Activated T-cell treated with anti-CD3 and anti-CD28 coated beads for 4 hours (primary cell): ENCODE measurements around the gene SLC29A4.
"Not testable (repeated sequence)": the region's sequence is repeated elsewhere in the genome, so short reads cannot be mapped to it uniquely, and the experiment has no call there.

Source experiments
- DNase-seq: peaks from one replicate; pipeline ENCODE4 v3.0.0-alpha.2; 2020

The SLC29A4 gene

DNA sequence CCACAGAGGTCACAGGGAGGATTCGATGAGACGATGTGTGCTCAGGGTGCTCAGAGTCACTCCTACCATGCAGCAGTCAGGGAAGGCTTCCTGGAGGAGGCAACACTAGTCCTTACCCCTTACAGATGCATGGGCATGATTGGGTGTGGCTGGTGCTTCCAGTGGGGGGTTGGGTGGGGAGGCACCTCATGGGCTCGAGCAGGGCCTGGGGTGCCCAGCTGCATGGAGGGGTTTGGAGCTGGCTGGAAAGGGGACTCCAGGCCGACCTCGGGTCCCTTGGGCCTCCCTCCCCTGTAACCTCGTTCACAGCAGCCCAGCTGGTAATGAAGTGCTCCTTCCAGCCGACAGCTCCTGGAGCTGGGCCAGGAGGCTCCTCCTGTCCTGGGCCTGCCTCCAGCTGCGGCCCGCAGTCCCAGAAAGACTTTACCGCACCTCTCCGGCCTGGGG is 7.7 kb upstream of the SLC29A4 start:
- DNase-seq: not testable (repeated sequence)

DNA sequence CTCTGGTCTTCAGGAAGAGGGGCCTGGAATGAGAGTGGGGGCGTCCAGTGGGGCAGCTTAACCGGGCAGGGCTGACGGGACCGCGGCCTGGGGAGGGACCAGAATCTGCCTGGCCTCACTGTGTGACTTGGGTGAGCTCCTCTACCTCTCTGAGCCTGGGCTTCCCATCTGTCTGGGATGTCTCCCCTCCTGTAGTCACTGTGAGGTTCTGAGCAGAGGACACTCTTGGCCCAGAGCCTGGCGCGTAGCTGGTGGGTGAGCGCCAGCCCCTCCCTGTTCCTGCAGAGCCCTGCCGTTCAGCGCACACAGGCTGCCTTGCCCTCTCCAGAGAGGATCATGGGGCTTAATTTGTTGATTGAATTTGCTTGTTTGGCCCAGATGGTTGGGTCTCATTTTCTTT is 7.2 kb upstream of the SLC29A4 start:
- not testable (repeated sequence) for DNase-seq

DNA sequence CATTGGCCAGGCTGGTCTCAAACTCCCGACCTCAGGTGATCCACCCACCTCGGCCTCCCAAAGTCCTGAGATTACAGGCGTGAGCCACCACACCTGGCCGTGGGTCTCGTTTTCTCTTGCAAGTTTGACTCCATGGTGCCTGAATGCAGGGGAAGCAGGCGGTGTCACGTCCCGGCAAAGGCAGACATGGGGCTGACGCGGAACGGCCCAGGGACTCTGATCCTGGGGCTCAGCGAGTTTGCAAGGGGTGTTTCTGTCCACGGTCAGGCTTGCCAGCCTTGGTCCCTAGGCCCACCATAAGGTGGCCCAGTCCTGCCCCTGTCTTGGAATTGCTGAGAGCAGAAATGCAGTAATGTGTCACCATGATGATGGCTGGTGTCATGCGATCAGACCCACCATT is 6.6 kb upstream of the SLC29A4 start:
- not testable (repeated sequence) for DNase-seq

DNA sequence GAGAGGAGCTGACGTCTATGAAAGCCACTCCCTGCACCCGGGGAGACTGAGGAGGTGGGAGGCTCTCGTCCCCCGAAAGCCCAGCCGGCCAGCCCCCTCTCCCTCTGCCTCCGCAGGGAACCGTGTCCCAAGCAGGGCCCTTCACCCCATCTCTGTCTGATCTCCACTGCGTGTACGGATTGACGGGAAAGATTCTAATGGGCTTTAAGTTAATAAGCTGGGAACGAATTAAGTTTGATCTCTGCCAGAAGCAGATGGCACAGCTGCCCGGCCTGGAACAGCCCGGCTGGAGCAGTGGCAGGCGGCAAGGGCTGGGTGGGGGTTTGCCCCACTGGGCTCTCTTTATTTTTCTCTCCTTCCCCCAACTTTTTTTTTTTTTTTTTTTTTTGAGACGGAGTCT is 6.1 kb upstream of the SLC29A4 start:
- DNase-seq: no peak

DNA sequence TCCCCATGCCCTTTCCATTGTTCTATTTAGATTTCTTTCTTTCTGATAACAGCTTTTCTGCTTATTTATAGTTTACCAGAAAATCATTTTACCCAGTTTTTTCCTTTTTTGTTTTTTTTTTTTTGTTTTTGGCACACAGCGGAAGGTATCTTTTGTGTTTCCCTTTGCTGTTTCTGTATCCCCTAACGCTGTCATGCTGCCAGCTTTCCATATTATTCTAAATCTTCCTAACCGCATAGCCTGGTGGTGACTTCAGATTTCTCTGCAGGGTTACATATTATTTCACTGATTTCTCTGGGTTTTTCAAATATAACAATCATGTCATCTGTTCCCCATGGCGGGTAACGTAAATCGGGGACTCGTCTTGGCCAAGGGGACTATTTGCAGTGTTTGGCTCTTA is 4.0 kb upstream of the SLC29A4 start:
- DNase-seq: no peak

DNA sequence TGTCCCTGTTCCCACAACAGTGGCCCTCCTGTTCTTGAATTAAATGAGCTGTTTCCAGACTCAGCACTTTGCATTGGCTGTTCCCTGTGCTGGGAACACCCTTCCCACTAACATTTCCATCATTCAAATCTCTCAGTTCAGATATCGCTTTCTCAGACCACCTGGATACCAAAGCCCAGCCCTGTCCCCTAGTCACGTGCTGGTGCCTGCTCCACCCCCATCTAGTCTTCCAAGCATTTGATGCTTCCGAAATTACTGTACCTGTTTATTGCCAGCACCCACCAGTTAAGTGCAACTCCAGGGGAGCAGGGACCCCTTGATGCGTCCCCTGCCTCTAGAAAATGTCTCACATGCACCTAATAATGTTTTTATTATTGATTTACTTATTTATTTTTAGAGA is 3.0 kb upstream of the SLC29A4 start:
- no peak for DNase-seq

DNA sequence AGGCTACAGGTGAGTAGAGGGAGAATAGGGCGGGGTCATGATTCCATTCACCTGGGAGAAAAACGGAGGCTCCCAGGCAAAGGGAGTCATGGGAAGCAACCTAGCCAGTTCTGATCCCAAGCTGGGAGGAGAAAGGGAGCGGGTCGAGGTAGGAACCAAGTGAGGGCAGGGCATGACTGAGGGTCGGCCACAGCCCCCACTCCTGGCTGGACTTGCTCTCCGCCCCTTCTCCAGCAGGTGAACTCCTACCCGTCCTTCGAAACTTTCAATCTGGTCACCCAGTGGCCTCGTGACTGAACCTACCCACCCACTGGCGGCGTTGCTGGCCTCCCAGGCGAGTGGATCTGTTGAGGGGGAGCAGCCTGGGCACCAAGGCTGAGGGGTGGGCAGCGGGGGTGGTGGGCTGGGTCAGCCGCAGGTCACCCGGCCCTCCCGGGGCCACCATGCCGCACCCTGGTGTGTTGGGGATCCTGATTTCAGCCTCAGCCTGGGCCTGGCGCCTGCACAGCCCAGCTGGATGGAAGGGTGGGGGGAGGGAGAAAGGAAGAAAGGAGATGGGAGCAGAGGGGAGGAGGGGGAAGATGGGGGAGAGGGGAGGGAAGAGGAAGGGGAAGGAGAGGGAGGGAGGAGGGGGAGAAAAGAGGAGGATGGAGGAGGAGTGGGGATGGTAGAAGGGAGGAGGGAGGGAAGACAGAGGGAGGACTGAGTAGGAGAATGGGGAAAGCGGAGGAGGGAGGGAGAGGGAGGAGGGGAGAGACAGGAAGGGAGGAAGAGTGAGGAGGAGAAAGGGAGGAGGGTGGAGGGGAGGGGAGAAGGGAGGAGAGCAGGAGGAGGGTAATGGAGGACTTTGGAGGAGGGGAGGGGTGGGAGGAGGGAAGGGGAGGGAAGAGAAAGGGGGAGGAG is 894 bp upstream of the SLC29A4 start:
- not testable (repeated sequence) for DNase-seq

DNA sequence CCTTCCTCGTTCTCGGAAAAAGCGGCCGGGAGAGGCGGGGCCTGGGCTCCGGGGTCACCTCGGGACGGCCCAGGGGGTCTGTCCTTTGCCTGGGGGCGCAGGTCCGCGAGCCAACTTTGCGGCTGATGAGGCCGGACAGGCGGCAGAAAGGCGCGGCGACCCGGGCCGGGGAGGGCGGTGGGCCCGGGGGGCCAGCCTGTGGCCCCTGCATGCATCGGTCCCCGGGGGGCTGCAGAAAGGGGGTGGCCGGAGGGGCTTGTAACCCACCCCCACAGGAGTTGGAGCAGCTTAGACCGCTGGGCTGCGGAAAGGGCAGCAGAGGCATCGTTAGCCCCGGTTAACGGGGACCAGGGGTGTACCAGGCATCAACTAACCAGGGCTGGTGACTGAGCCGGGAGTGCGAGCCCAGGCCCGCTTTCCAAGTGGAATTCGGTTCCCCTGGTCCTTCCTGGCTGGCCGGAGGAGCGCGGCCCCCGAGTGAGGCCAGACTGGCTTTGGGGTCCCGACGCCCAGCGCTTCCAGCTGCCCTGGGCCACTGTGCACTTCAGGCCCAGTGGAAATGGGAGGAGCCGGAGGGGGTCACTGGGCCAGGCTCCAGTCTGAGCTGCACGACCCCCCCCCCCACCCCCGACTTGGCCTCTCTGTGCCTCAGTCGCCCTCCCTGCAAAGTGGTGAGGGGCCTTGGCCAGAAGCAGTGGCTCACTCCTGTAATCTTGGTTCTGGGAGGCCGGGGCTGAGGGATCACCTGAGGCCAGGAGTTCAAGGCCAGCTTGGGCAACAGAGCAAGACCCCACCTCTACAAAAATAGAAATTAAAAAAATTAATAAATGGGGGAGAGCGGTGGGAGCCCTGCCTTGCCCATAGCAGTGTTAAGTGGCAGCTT is 919 bp downstream of the SLC29A4 start:
- DNase-seq: no peak

DNA sequence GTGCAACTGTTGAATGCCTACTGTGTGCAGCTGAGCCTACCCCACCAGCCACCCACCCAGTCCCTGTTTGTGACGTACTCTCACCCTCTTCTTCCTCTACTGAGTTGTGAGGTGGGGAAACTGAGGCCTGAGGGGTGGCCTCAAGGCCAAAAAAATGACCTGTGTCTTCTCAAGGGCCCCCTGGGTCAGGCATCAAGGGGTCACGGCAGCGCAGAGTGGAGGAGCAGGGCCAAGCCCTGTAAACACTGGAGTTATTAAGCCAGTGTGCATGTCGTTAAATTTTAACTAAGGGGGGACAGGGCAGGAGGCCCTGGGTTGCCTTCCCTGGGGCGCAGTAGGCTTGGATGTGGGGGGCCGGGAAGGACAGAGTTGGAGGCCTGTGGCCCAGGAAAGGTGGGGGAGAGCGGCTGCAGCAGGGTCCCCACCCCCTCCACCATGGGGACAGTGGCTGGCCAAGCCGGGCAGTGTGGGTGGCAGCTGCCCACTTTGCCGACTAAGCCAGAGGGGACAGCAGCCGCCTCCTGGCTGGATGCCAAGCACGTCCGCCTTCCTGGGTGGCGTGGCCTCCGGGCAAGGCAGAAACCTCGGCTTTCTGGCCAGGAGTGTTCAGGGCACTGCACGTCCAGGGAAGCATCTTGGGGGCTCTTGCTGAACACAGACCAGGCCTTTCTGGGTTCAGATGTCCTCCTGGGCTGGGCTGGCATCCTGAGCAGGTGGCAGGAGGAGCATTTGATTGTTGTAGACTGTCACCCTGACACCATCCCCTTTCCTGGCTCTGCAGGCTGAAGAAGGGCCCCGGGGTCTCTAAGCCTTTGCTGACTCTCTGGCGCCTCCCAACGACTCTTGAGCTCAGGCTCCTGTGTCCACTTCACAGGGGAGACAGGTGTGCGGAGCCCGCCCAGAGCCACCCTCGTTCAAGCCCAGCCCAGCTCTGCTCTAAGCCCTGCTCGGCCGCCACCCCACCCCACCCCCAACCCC is 1.9 kb downstream of the SLC29A4 start:
- no peak for DNase-seq

DNA sequence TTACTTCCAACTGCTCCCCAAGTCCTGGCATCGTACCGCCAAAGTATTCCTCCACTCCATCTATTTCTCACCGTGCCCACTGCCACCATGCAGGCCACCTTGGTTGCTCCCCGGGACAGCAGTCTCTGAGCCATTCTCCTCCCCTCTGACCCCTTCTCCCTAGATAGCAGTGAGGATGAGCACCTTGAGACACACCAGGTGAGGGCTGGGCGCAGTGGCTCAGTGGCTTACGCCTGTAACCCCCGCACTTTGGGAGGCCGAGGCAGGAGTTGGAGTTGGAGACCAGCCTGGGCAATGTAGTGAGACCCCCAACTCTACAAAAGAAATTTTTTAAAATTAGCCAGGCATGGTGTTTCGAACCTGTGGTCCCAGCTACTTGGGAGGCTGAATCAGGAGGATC is 4.2 kb downstream of the SLC29A4 start:
- no peak for DNase-seq

DNA sequence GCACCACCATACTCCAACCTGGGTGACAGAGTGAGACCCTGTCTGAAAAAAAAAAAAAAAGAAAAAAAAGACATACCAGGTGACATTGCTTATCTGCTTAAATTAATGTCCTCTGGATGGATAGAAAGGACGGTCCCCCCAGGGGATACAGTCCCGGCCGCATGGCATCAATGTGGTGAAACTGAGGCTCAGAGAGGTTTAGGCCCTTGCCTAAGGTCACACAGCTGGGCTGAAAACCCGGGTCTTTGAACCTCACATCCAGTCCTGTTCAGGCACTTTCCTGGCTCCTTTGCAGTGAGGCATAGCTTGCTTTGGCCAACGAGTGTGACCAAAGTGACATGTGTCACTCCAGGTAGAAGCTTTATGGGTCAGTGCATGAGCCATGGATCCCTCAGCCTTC is 4.6 kb downstream of the SLC29A4 start:
- DNase-seq: not testable (repeated sequence)

DNA sequence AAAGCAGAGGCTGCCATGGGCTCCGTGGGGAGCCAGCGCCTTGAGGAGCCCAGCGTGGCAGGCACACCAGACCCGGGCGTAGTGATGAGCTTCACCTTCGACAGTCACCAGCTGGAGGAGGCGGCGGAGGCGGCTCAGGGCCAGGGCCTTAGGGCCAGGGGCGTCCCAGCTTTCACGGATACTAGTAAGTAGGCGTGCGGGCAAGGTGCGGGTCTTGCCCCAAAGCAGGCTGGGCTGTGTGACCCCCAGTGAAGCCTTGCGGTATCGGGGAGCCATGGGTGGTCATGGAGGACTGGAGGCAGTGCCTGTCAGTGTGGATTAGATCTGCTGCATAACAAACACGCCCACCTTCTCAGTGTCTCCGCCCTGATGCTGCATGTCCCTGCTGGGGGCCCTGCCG is 5.1 kb downstream of the SLC29A4 start:
- DNase-seq: no peak

DNA sequence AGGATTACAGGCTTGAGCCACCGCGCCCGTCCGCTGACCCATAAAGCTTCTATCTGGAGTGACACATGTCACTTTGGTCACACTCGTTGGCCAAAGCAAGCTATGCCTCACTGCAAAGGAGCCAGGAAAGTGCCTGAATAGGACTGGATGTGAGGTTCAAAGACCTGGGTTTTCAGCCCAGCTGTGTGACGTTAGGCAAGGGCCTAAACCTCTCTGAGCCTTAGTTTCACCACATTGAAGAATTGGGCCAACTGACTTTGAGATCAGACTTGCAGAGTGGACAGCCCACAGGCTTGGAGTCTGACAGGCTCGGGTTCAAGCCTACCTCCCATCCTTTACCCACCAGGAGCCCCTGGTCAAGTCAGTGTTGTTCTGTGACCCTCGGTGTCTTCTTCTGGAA is 5.8 kb downstream of the SLC29A4 start:
- DNase-seq: not testable (repeated sequence)

DNA sequence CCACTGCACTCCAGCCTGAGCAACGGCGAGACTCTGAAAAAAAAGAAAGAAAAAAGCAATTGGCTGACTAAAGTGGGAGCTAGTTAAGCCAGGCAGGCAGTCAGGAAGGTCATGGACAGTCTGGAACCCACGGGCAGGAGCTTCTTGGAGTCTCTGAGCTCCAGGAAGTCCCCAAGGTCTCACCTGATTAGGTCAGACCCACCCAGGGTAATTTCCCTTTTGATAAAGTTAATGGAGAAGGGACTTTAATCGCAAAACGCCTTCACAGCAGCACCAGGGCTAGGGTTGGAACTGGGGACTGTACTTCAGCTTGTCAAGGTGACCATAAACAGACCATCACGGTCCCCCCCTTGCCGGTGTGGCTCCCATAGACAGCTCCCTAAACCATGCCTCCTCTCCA is 6.6 kb downstream of the SLC29A4 start:
- no peak for DNase-seq

DNA sequence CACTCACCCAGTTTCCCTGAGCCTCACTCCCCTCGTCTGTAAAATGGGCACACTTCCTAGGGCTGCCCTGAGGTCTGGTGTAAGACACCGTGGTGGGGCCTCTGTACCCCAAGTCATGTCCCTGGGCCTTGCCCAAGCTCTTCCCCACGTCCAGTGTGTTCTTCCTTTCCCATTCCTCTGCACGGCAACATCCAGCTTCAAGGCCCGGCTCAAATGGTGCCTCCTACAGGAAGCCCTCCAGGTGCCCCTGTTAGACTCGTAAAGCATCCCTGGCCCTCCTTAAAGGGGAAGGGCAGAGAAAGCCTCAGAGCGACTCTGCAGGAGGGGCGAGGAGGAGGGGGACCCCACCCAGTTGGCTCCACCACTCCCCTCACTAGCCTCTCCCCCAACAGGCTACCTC is 8.6 kb downstream of the SLC29A4 start:
- DNase-seq: no peak

DNA sequence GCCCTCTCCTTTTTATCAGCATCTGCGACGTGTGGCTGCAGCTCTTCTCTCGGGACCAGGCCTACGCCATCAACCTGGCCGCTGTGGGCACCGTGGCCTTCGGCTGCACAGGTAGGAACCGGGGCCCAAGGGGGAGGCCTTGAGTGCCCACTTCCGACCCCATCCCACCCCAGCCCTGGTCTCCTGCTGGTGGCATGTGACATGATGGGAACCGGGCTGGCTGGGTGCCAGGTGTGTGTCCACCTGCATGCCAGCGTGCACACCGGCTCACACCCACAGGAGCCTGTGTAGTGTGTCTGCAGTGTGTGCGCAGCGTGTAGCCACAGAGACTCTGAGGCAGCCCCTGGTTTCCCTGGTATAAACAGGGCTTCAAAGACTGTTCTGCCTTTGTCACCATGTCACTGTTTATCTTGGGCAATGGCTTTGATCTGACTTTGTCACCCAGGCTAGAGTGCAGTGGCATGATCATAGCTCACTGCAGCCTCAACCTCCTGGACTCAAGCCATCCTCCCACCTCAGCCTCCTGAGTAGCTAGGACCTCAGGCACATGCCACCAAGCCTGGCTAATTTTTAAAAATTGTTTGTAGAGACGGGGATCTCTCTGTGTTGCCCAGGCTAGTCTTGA is 9.1 kb downstream of the SLC29A4 start:
- DNase-seq: not testable (repeated sequence)

DNA sequence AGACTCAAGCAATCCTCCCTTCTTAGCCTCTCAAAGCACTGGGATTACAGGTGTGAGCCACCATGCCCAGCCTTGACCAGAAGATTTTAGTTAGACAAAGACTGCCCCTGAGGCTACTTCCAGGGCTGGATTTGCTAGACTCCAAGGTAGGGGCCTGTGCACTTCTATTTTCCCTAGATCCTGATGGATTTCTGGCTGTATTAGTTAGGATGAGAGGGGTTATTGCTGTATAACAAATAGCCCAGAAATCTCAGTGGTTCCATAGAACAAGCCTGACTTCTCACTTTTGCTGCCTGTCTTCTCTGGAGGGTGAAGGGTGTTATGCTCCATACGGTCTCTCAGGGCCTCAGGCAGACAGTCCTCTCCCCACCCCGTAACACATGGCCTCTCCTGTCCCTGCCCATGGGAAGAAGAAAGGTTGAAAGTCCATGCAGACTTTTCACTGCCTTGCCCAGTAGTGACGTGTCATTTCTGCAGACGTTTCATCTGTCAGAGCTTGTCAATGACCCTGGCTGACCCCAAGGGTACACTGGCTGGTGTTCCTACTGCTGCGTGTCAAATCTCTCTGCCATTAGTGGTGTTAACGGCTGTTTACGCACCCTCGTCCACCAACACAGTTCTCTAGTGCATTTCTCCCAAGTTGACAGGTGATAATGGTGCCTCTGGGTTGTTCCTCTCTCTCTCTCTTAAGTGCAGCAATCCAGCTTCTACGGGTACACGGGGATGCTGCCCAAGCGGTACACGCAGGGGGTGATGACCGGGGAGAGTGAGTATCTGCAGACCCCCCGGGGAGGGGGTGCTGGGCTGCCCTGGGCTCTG is 11.6 kb downstream of the SLC29A4 start:
- DNase-seq: no peak

DNA sequence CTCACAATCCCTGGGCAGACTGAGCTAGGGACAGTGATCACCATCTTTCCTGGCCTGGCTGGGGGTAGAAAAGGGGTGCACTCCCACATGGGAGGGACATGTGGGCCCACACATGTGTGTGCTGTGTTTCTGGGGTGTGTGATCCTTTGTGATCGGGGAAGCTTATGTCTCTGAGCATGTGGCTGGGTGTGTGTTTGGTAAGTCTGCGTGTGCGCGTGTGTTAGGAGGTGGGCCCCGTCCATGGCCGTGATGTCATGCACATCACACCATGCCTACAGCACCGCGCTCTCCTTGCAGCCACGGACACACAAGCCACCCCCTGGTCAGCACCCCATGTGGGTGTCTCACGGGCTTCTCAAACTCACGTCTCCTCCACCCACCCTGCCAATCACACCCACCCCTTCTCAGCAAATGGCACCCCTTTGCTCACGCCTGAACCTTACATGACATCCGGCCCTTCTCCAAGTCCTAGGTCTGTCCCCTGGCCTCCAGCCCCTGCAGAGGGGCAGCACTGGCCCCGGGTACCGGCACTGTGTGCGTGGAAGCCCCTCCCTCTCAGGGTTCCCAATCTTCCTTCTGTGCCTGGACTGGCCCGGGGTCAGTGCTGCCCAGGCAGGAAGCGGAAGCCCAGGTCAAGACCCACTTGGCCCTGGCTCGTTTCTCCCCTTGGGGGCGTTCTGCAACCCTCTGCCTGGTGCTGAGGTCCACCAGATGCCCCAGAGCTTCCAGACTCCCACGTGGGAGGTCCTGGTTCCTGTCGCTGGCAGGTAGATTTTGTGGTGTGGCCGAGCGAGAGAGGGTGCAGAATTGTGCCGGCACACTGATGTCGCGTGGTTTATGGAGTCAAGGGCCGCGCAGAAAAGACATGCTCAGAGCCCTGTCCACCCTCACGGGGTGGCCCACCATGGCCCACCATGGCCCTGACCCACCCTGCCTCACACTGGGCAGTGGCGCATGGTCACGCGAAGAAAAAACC is 12.6 kb downstream of the SLC29A4 start:
- DNase-seq: no peak

DNA sequence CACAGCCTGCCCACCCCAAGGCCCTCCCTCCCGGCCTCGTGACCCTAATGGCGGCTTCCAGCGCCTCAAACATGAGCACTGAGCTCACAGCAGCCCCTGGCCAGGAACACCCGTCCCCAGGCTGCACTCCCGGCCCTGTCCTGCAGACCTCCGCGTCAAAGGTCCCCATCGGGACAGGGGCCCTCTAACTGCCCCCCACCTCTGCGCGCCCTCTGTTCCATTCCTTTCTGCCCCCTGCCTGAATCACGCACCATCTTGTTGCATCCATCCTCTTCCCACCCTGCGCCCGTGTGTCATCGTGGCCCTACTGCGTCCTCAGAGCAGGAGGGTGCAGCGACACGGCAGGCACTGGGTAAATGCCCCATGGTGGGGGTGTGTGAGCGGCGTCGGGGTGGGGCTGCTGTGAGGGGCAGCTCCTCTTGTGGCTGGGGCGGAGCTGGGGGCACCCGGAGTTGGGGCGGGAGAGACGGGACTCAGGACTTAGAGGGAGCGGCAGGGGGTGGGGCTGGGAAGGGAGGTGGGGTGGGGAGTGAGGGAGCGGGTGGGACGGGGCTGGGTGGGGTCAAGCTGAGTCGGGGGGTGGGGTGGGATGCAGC is 13.4 kb downstream of the SLC29A4 start:
- peak; percentile 4 for DNase-seq
